IMR-90 (cell line): ENCODE results near the gene ERRFI1. TPM values are rescaled to one million over a fixed set of nuclear protein-coding genes. Genes with fewer than 3 reads are reported as not detected.

Source experiments
- ATAC-seq: fragments of 200-7000 bp; cut with Tn5 transposase; 2 replicates; pipeline ENCODE4 v1.9.1; 2020; ENCODE audit warnings: low read depth, mild to moderate bottlenecking, moderate library complexity
- BruUV-seq: library from RNA; stranded (reverse); fragments of 400-500 nt; replicated peaks from 2 replicates; lab custom pipeline; 2021; lab: Mats Ljungman, UMichigan
- CTCF ChIA-PET: fragments of 300-600 bp; formaldehyde crosslinking; extraction: SDS; loops from one replicate; lab custom pipeline; 2021; ENCODE audit warnings: antibody characterized with exemption; lab: Yijun Ruan, JAX
- POLR2A ChIA-PET: fragments of 300-600 bp; sonication (Branson Sonifier 250); formaldehyde crosslinking; loops from one replicate; lab custom pipeline; 2022; ENCODE audit warnings: antibody characterized with exemption; ENCODE audit not compliant: unreplicated experiment; lab: Charles Lee
- DNase-seq: peaks from one replicate; pipeline ENCODE4 v3.0.0; 2013
- H2AFZ ChIP-seq: replicated peaks from 2 replicates; pipeline ENCODE3; 2013; ENCODE audit warnings: low read length, mild to moderate bottlenecking; ENCODE audit not compliant: poor library complexity
- H2AK5ac ChIP-seq: 2 replicates; pipeline ENCODE4 v1.6.1; 2013; ENCODE audit warnings: low read depth, low read length, inconsistent platforms
- H2AK9ac ChIP-seq: replicated peaks from 2 replicates; pipeline ENCODE3; 2013; ENCODE audit warnings: mild to moderate bottlenecking, low read depth, low read length, moderate library complexity; ENCODE audit not compliant: poor library complexity
- H2BK120ac ChIP-seq: 2 replicates; pipeline ENCODE4 v1.6.1; 2013; ENCODE audit warnings: low read depth, low read length, inconsistent platforms
- H2BK15ac ChIP-seq: 3 replicates; pipeline ENCODE4 v1.6.1; 2013; ENCODE audit warnings: low read depth, low read length, inconsistent platforms
- H2BK20ac ChIP-seq: 2 replicates; pipeline ENCODE4 v1.6.1; 2013; ENCODE audit warnings: low read depth, mild to moderate bottlenecking, inconsistent platforms, low read length, moderate library complexity
- H2BK5ac ChIP-seq: 2 replicates; pipeline ENCODE4 v1.6.1; 2013; ENCODE audit warnings: mild to moderate bottlenecking, low read depth, low read length, inconsistent platforms; ENCODE audit not compliant: poor library complexity, severe bottlenecking
- H3K14ac ChIP-seq: replicated peaks from 2 replicates; pipeline ENCODE4 v1.6.1; 2013; ENCODE audit warnings: low read depth, low read length, inconsistent platforms
- H3K18ac ChIP-seq: 2 replicates; pipeline ENCODE4 v1.6.1; 2013; ENCODE audit warnings: low read depth, low read length, control low read depth
- H3K23ac ChIP-seq: 2 replicates; pipeline ENCODE4 v1.6.1; 2013; ENCODE audit warnings: low read depth, low read length, inconsistent platforms
- H3K27ac ChIP-seq: 2 replicates; pipeline ENCODE4 v1.5.1; 2013; ENCODE audit warnings: mild to moderate bottlenecking, control low read depth, low read length; ENCODE audit not compliant: insufficient read depth
- H3K27me3 ChIP-seq: 2 replicates; pipeline ENCODE4 v1.6.1; 2013; ENCODE audit warnings: low read length; ENCODE audit not compliant: control insufficient read depth, insufficient read depth
- H3K36me3 ChIP-seq: 2 replicates; pipeline ENCODE4 v1.6.1; 2013; ENCODE audit warnings: low read length, mixed read lengths; ENCODE audit not compliant: control insufficient read depth, insufficient read depth
- H3K4ac ChIP-seq: 2 replicates; pipeline ENCODE4 v1.6.1; 2013; ENCODE audit warnings: low read depth, low read length, inconsistent platforms
- H3K4me1 ChIP-seq: 2 replicates; pipeline ENCODE4 v1.6.1; 2013; ENCODE audit warnings: low read length, mixed read lengths; ENCODE audit not compliant: control insufficient read depth, insufficient read depth
- H3K4me2 ChIP-seq: 2 replicates; pipeline ENCODE4 v1.6.1; 2013; ENCODE audit warnings: low read depth, mild to moderate bottlenecking, control low read depth, low read length, moderate library complexity
- H3K4me3 ChIP-seq: 2 replicates; pipeline ENCODE4 v1.5.1; 2013; ENCODE audit warnings: low read depth, mild to moderate bottlenecking, control low read depth, low read length, moderate library complexity; ENCODE audit not compliant: insufficient read depth
- H3K56ac ChIP-seq: 2 replicates; pipeline ENCODE4 v1.6.1; 2013; ENCODE audit warnings: low read length, inconsistent platforms; ENCODE audit not compliant: insufficient read depth; ENCODE audit errors: extremely low read depth
- H3K79me1 ChIP-seq, 2 experiments: 2 replicates each; pipeline ENCODE4 v1.6.1; 2013; ENCODE audit warnings: low read length in 2 of 2, inconsistent platforms in 1 of 2, low read depth in 1 of 2
- H3K9ac ChIP-seq: 2 replicates; pipeline ENCODE4 v1.6.1; 2013; ENCODE audit warnings: low read depth, low read length, control low read depth
- H3K9me1 ChIP-seq: 2 replicates; pipeline ENCODE4 v1.6.1; 2013; ENCODE audit warnings: low read length, inconsistent platforms; ENCODE audit not compliant: insufficient read depth
- H3K9me3 ChIP-seq: 2 replicates; pipeline ENCODE4 v1.6.1; 2013; ENCODE audit warnings: low read length; ENCODE audit not compliant: control insufficient read depth, insufficient read depth
- H4K20me1 ChIP-seq: 2 replicates; pipeline ENCODE4 v1.6.1; 2013; ENCODE audit warnings: low read length, inconsistent platforms; ENCODE audit not compliant: insufficient read depth
- H4K5ac ChIP-seq: 2 replicates; pipeline ENCODE4 v1.6.1; 2013; ENCODE audit warnings: mild to moderate bottlenecking, low read depth, low read length, control low read depth
- H4K8ac ChIP-seq, 2 experiments: 2 replicates each; pipeline ENCODE4 v1.6.1; 2013; ENCODE audit warnings: low read depth in 2 of 2, low read length in 2 of 2, control low read depth in 1 of 2, inconsistent platforms in 1 of 2
- H4K91ac ChIP-seq: 2 replicates; pipeline ENCODE4 v1.6.1; 2013; ENCODE audit warnings: low read depth, low read length, inconsistent platforms; ENCODE audit not compliant: insufficient read depth
- MXI1 ChIP-seq: IDR thresholded peaks from 2 replicates; pipeline ENCODE4 v1.6.1; 2012; ENCODE audit warnings: low read depth, mild to moderate bottlenecking, low read length, moderate library complexity, borderline replicate concordance
- POLR2A ChIP-seq: IDR thresholded peaks from 2 replicates; pipeline ENCODE4 v1.6.1; 2012; ENCODE audit warnings: mild to moderate bottlenecking, low read depth, low read length
- dilution Hi-C: fragments of 300-500 bp; cut with HindIII; formaldehyde crosslinking; loops from one replicate; pipeline ENCODE4 v1.14.3; 2018; ENCODE audit warnings: low sequenced_read_pairs; ENCODE audit not compliant: unreplicated experiment
- in situ Hi-C: fragments of 300-500 bp; cut with MboI; formaldehyde crosslinking; loops from 3 replicates; pipeline ENCODE4 v1.14.3; 2019; ENCODE audit warnings: low sequenced_read_pairs, inconsistent platforms, mixed read lengths
- intact Hi-C: fragments of 100-400 bp; cut with micrococcal nuclease; formaldehyde crosslinking; loops from 2 replicates; pipeline ENCODE4 v1.10.0; 2022
- polyA plus RNA-seq, 3 experiments: library from polyadenylated mRNA; depleted of rRNA; stranded (reverse); fragments of >200 nt; gene quantifications; 2 replicates each; pipeline ENCODE4 v1.2.3, GENCODE V29; 2012; ENCODE audit warnings: low replicate concordance in 1 of 3
- total RNA-seq: library from RNA; depleted of rRNA; stranded (reverse); fragments of >200 nt; gene quantifications from 2 replicates; pipeline ENCODE4 v1.2.3, GENCODE V29; 2012

Gene ERRFI1
- total and polyA plus RNA-seq, 2 of the 4 experiments (the other 2 are of a cell fraction) = 101 to 145 TPM

GRCh38 chr1:8016895-8017241 lies 9.2 kb downstream of the ERRFI1 start:
- no peaks in the 10 kb centered on the region for H3K9me3 ChIP-seq
- no peak overlapping the region for H3K4ac ChIP-seq
- H2BK5ac ChIP-seq = no peak overlapping the region
- DNase-seq (no peak), ATAC-seq (no peak)
- peaks cover 22% of the 10 kb centered on the region for H3K4me1 ChIP-seq
- in situ Hi-C loops (loop anchor here (5.0 kb wide), 2 partner anchors 40 to 295 kb away; no protein-coding TSS in a partner anchor), dilution Hi-C loops (loop anchor here (25.0 kb wide), 1 partner anchor 295 kb away; the partner anchor contains the start of gene SLC45A1), intact Hi-C loops (no loop called here)
- H2AK5ac ChIP-seq = no peak overlapping the region
- H2BK120ac ChIP-seq = no peak overlapping the region
- no peak overlapping the region for H3K56ac ChIP-seq
- no peak overlapping the region for H2BK15ac ChIP-seq
- H4K8ac ChIP-seq = no peak overlapping the region
- no peak overlapping the region for H4K5ac ChIP-seq
- H3K36me3 ChIP-seq = peaks cover 29% of the 10 kb centered on the region
- BruUV-seq = no TSS peak
- ChIA-PET CTCF (interaction anchor here (0.6 to 6.7 kb wide), 6 partner anchors 33 to 848 kb away, joined by 3 to 21 read pairs (median 6); no protein-coding TSS in a partner anchor), POLR2A (interaction anchor here (0.6 kb wide), 1 partner anchor 185 kb away, joined by 5 read pairs; no protein-coding TSS in a partner anchor)
- TF ChIP-seq POLR2A (peak; percentile 0; the same call in 1 of the 2 replicates), MXI1 (no peak)
- no peak overlapping the region for H3K9ac ChIP-seq
- H4K91ac ChIP-seq = no peak overlapping the region
- H3K23ac ChIP-seq = no peak overlapping the region
- H3K27ac ChIP-seq = no peak overlapping the region
- H3K4me3 ChIP-seq = no peak overlapping the region
- H2AFZ ChIP-seq = no peak overlapping the region
- H3K18ac ChIP-seq = no peak overlapping the region
- H3K79me1 ChIP-seq = peaks cover 29 to 83% of the 10 kb centered on the region in 2 experiments; a peak in 3 of 4 replicates
- H2AK9ac ChIP-seq = no peak overlapping the region
- H2BK20ac ChIP-seq = no peak overlapping the region
- no peaks in the 10 kb centered on the region for H3K27me3 ChIP-seq
- H3K14ac ChIP-seq = no peak overlapping the region
- H3K9me1 ChIP-seq = peaks cover 9% of the 10 kb centered on the region; the same call in 1 of the 2 replicates
- peaks cover 93% of the 10 kb centered on the region for H4K20me1 ChIP-seq
- no peak overlapping the region; the same call in 1 of the 2 replicates for H3K4me2 ChIP-seq
